ENCODE measurements around the gene CSTPP1.

The CSTPP1 gene

GRCh38 chr11:47014097-47014496, 77.5 kb downstream of the CSTPP1 start:
- Histone ChIP-seq H3K4me1 (ENCODE audit: control insufficient read depth, insufficient read depth, low read length) (no peaks in the 10 kb centered on the region), H3K9ac (ENCODE audit: low read length) (no peak overlapping the region), H3K4me3 (ENCODE audit: low read depth, low read length) (no peak overlapping the region), H3K27me3 (ENCODE audit: control insufficient read depth, insufficient read depth, low read length) (no peaks in the 10 kb centered on the region), H3K9me3 (ENCODE audit: control insufficient read depth, insufficient read depth, low read depth, low read length) (no peaks in the 10 kb centered on the region), H3K27ac (ENCODE audit: low read depth, low read length) (no peak overlapping the region), H3K36me3 (ENCODE audit: control insufficient read depth, insufficient read depth, low read length) (no peaks in the 10 kb centered on the region)

GRCh38 chr11:47018637-47019036, 82.1 kb downstream of the CSTPP1 start:
- no peak overlapping the region for H3K4me3 ChIP-seq (ENCODE audit: low read depth, low read length)
- no peaks in the 10 kb centered on the region for H3K36me3 ChIP-seq (ENCODE audit: control insufficient read depth, insufficient read depth, low read length)
- H3K27me3 ChIP-seq (ENCODE audit: control insufficient read depth, insufficient read depth, low read length) = no peaks in the 10 kb centered on the region
- H3K27ac ChIP-seq (ENCODE audit: low read depth, low read length) = no peak overlapping the region
- H3K9ac ChIP-seq (ENCODE audit: low read length) = no peak overlapping the region
- peaks cover 7% of the 10 kb centered on the region; the same call in 1 of the 2 replicates for H3K4me1 ChIP-seq (ENCODE audit: control insufficient read depth, insufficient read depth, low read length)
- H3K9me3 ChIP-seq (ENCODE audit: control insufficient read depth, insufficient read depth, low read depth, low read length) = no peaks in the 10 kb centered on the region

- no peaks in the 10 kb centered on the region for H3K36me3 ChIP-seq (ENCODE audit: control insufficient read depth, insufficient read depth, low read length)
- H3K27ac ChIP-seq (ENCODE audit: low read depth, low read length) = no peak overlapping the region
- no peaks in the 10 kb centered on the region for H3K27me3 ChIP-seq (ENCODE audit: control insufficient read depth, insufficient read depth, low read length)
- no peaks in the 10 kb centered on the region for H3K9me3 ChIP-seq (ENCODE audit: control insufficient read depth, insufficient read depth, low read depth, low read length)
- peaks cover 7% of the 10 kb centered on the region; the same call in 1 of the 2 replicates for H3K4me1 ChIP-seq (ENCODE audit: control insufficient read depth, insufficient read depth, low read length)
- H3K4me3 ChIP-seq (ENCODE audit: low read depth, low read length) = no peak overlapping the region
- no peak overlapping the region for H3K9ac ChIP-seq (ENCODE audit: low read length)
Measured at GRCh38 chr11:47020793-47021526, 84.4 kb downstream of the CSTPP1 start.

GRCh38 chr11:47021527-47021818, 84.9 kb downstream of the CSTPP1 start:
- Histone ChIP-seq H3K4me3 (ENCODE audit: low read depth, low read length) (no peak overlapping the region), H3K36me3 (ENCODE audit: control insufficient read depth, insufficient read depth, low read length) (no peaks in the 10 kb centered on the region), H3K27ac (ENCODE audit: low read depth, low read length) (no peak overlapping the region), H3K27me3 (ENCODE audit: control insufficient read depth, insufficient read depth, low read length) (no peaks in the 10 kb centered on the region), H3K9ac (ENCODE audit: low read length) (no peak overlapping the region), H3K9me3 (ENCODE audit: control insufficient read depth, insufficient read depth, low read depth, low read length) (no peaks in the 10 kb centered on the region), H3K4me1 (ENCODE audit: control insufficient read depth, insufficient read depth, low read length) (peaks cover 7% of the 10 kb centered on the region; the same call in 1 of the 2 replicates)

GRCh38 chr11:47021965-47022364, 85.4 kb downstream of the CSTPP1 start:
- no peaks in the 10 kb centered on the region for H3K36me3 ChIP-seq (ENCODE audit: control insufficient read depth, insufficient read depth, low read length)
- no peak overlapping the region for H3K27ac ChIP-seq (ENCODE audit: low read depth, low read length)
- H3K27me3 ChIP-seq (ENCODE audit: control insufficient read depth, insufficient read depth, low read length) = no peaks in the 10 kb centered on the region
- H3K9ac ChIP-seq (ENCODE audit: low read length) = no peak overlapping the region
- H3K4me3 ChIP-seq (ENCODE audit: low read depth, low read length) = no peak overlapping the region
- no peaks in the 10 kb centered on the region for H3K9me3 ChIP-seq (ENCODE audit: control insufficient read depth, insufficient read depth, low read depth, low read length)
- H3K4me1 ChIP-seq (ENCODE audit: control insufficient read depth, insufficient read depth, low read length) = peaks cover 7% of the 10 kb centered on the region; the same call in 1 of the 2 replicates

- Histone ChIP-seq H3K27me3 (ENCODE audit: control insufficient read depth, insufficient read depth, low read length) (no peaks in the 10 kb centered on the region), H3K27ac (ENCODE audit: low read depth, low read length) (no peak overlapping the region), H3K9me3 (ENCODE audit: control insufficient read depth, insufficient read depth, low read depth, low read length) (no peaks in the 10 kb centered on the region), H3K4me1 (ENCODE audit: control insufficient read depth, insufficient read depth, low read length) (peaks cover 8% of the 10 kb centered on the region), H3K4me3 (ENCODE audit: low read depth, low read length) (no peak overlapping the region), H3K36me3 (ENCODE audit: control insufficient read depth, insufficient read depth, low read length) (no peaks in the 10 kb centered on the region), H3K9ac (ENCODE audit: low read length) (no peak overlapping the region)
Measured at GRCh38 chr11:47028195-47029093, 91.9 kb downstream of the CSTPP1 start.

GRCh38 chr11:47033439-47033838, 96.9 kb downstream of the CSTPP1 start:
- no peaks in the 10 kb centered on the region for H3K36me3 ChIP-seq (ENCODE audit: control insufficient read depth, insufficient read depth, low read length)
- no peak overlapping the region for H3K9ac ChIP-seq (ENCODE audit: low read length)
- H3K27me3 ChIP-seq (ENCODE audit: control insufficient read depth, insufficient read depth, low read length) = no peaks in the 10 kb centered on the region
- no peaks in the 10 kb centered on the region for H3K9me3 ChIP-seq (ENCODE audit: control insufficient read depth, insufficient read depth, low read depth, low read length)
- no peak overlapping the region for H3K4me3 ChIP-seq (ENCODE audit: low read depth, low read length)
- H3K4me1 ChIP-seq (ENCODE audit: control insufficient read depth, insufficient read depth, low read length) = peaks cover 11% of the 10 kb centered on the region
- no peak overlapping the region for H3K27ac ChIP-seq (ENCODE audit: low read depth, low read length)

- no peaks in the 10 kb centered on the region for H3K9me3 ChIP-seq (ENCODE audit: control insufficient read depth, insufficient read depth, low read depth, low read length)
- peaks cover 11% of the 10 kb centered on the region for H3K4me1 ChIP-seq (ENCODE audit: control insufficient read depth, insufficient read depth, low read length)
- H3K36me3 ChIP-seq (ENCODE audit: control insufficient read depth, insufficient read depth, low read length) = no peaks in the 10 kb centered on the region
- no peak overlapping the region for H3K9ac ChIP-seq (ENCODE audit: low read length)
- no peak overlapping the region for H3K27ac ChIP-seq (ENCODE audit: low read depth, low read length)
- H3K27me3 ChIP-seq (ENCODE audit: control insufficient read depth, insufficient read depth, low read length) = no peaks in the 10 kb centered on the region
- H3K4me3 ChIP-seq (ENCODE audit: low read depth, low read length) = no peak overlapping the region
Measured at GRCh38 chr11:47034091-47034490, 97.5 kb downstream of the CSTPP1 start.

- no peaks in the 10 kb centered on the region for H3K36me3 ChIP-seq (ENCODE audit: control insufficient read depth, insufficient read depth, low read length)
- H3K4me1 ChIP-seq (ENCODE audit: control insufficient read depth, insufficient read depth, low read length) = peaks cover 11% of the 10 kb centered on the region
- H3K27me3 ChIP-seq (ENCODE audit: control insufficient read depth, insufficient read depth, low read length) = no peaks in the 10 kb centered on the region
- no peaks in the 10 kb centered on the region for H3K9me3 ChIP-seq (ENCODE audit: control insufficient read depth, insufficient read depth, low read depth, low read length)
- no peak overlapping the region for H3K9ac ChIP-seq (ENCODE audit: low read length)
- no peak overlapping the region for H3K4me3 ChIP-seq (ENCODE audit: low read depth, low read length)
- H3K27ac ChIP-seq (ENCODE audit: low read depth, low read length) = no peak overlapping the region
Measured at GRCh38 chr11:47035108-47035507, 98.5 kb downstream of the CSTPP1 start.

- H3K27me3 ChIP-seq (ENCODE audit: control insufficient read depth, insufficient read depth, low read length) = no peaks in the 10 kb centered on the region
- no peaks in the 10 kb centered on the region for H3K4me1 ChIP-seq (ENCODE audit: control insufficient read depth, insufficient read depth, low read length)
- H3K9me3 ChIP-seq (ENCODE audit: control insufficient read depth, insufficient read depth, low read depth, low read length) = no peaks in the 10 kb centered on the region
- H3K9ac ChIP-seq (ENCODE audit: low read length) = no peak overlapping the region
- no peak overlapping the region for H3K4me3 ChIP-seq (ENCODE audit: low read depth, low read length)
- H3K36me3 ChIP-seq (ENCODE audit: control insufficient read depth, insufficient read depth, low read length) = no peaks in the 10 kb centered on the region
- no peak overlapping the region for H3K27ac ChIP-seq (ENCODE audit: low read depth, low read length)
Measured at GRCh38 chr11:47044119-47044518, 107.6 kb downstream of the CSTPP1 start.

- Histone ChIP-seq H3K27ac (ENCODE audit: low read depth, low read length) (no peak overlapping the region), H3K4me1 (ENCODE audit: control insufficient read depth, insufficient read depth, low read length) (no peaks in the 10 kb centered on the region), H3K4me3 (ENCODE audit: low read depth, low read length) (no peak overlapping the region), H3K36me3 (ENCODE audit: control insufficient read depth, insufficient read depth, low read length) (no peaks in the 10 kb centered on the region), H3K27me3 (ENCODE audit: control insufficient read depth, insufficient read depth, low read length) (no peaks in the 10 kb centered on the region), H3K9me3 (ENCODE audit: control insufficient read depth, insufficient read depth, low read depth, low read length) (no peaks in the 10 kb centered on the region), H3K9ac (ENCODE audit: low read length) (no peak overlapping the region)
Measured at GRCh38 chr11:47047972-47048371, 111.4 kb downstream of the CSTPP1 start.

Data from HUES6 (cell line).